Effector memory CD4-positive, alpha-beta T cell (primary cell): ENCODE results near the gene TMEM253.

Source experiments
- DNase-seq, 3 donors: peaks; one replicate each; pipeline ENCODE4 v3.0.0-alpha.2; 2020
- H3K27ac ChIP-seq: 2 replicates; pipeline ENCODE4 v1.7.0; 2013; ENCODE audit warnings: mild to moderate bottlenecking, low read length, moderate library complexity; ENCODE audit not compliant: insufficient read depth, poor library complexity, severe bottlenecking
- H3K27me3 ChIP-seq: replicated peaks from 2 replicates; pipeline ENCODE4 v1.7.0; 2013; ENCODE audit warnings: mild to moderate bottlenecking, low read length; ENCODE audit not compliant: insufficient read depth, control insufficient read depth, poor library complexity, severe bottlenecking
- H3K36me3 ChIP-seq: 2 replicates; pipeline ENCODE4 v1.7.0; 2013; ENCODE audit warnings: mild to moderate bottlenecking, low read length, moderate library complexity; ENCODE audit not compliant: control insufficient read depth, insufficient read depth
- H3K4me1 ChIP-seq: 2 replicates; pipeline ENCODE4 v1.7.0; 2013; ENCODE audit warnings: low read length, mild to moderate bottlenecking; ENCODE audit not compliant: control insufficient read depth, insufficient read depth, poor library complexity, severe bottlenecking
- H3K4me3 ChIP-seq: 2 replicates; pipeline ENCODE4 v1.7.0; 2013; ENCODE audit warnings: low read length, low read depth, mild to moderate bottlenecking; ENCODE audit not compliant: insufficient read depth, poor library complexity, severe bottlenecking
- H3K9me3 ChIP-seq: 2 replicates; pipeline ENCODE4 v1.7.0; 2013; ENCODE audit warnings: mild to moderate bottlenecking, low read length, moderate library complexity; ENCODE audit not compliant: control insufficient read depth

The TMEM253 gene

DNA sequence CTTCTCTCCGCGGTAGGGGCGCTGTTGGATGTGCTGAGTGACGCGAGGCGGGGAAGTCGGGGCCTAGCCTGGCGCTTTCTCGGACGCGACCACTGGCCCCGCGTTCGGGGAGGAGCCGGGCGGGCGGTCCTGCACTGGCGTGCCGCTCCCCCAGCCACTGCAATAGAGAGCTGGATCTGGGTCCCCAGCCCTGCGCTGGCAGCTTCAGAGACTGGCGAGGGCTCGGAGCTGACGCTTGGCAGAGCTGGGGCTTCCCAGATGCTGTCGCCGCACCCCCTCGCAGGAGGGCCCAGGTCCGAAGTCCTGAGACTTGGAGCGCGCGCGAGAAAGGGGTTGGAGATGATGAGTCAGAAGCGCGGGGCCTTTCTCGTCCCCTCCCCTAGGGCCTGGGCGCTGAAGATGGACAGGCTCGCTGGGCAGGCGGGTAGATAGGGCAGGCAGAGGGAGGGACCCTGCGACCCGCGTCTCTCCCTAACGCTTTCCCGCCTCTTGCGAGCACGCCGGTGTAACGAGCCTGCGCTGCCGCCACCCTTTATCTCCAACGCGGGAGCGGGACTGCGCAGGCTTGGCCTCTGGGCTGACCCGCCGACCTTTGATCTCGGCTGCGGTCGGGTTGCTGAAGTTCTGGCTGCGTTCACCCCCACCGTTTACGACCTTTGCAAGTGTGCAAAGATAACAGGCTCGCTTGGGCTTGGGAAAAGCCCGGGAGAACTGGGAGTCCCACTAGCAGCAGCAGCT is 3.0 kb downstream of the TMEM253 start:
- Histone ChIP-seq H3K4me1 (peaks cover 20% of the 10 kb centered on the region), H3K4me3 (peak overlapping the region; percentile 87), H3K9me3 (no peaks in the 10 kb centered on the region), H3K36me3 (no peaks in the 10 kb centered on the region), H3K27me3 (no peaks in the 10 kb centered on the region), H3K27ac (peak overlapping the region; percentile 97)
- DNase-seq: peak; percentile 79 to 86 (median 86)

- peaks cover 17% of the 10 kb centered on the region for H3K4me1 ChIP-seq
- DNase-seq: peak; percentile 25 to 47 (median 44)
- no peaks in the 10 kb centered on the region for H3K36me3 ChIP-seq
- H3K27me3 ChIP-seq: no peaks in the 10 kb centered on the region
- no peaks in the 10 kb centered on the region for H3K9me3 ChIP-seq
- peak overlapping the region; percentile 97 for H3K27ac ChIP-seq
- peak overlapping the region; percentile 87 for H3K4me3 ChIP-seq
Measured at GRCh38 chr14:21104448-21105060, 3.7 kb downstream of the TMEM253 start.

- H3K27ac ChIP-seq: no peak overlapping the region
- no peaks in the 10 kb centered on the region for H3K27me3 ChIP-seq
- no peaks in the 10 kb centered on the region for H3K36me3 ChIP-seq
- no peaks in the 10 kb centered on the region for H3K9me3 ChIP-seq
- no peak for DNase-seq
- no peak overlapping the region for H3K4me3 ChIP-seq
- peaks cover 17% of the 10 kb centered on the region for H3K4me1 ChIP-seq
Measured at GRCh38 chr14:21105095-21105494, 4.2 kb downstream of the TMEM253 start.

- DNase-seq: no peak
- Histone ChIP-seq H3K4me3 (no peak overlapping the region), H3K36me3 (no peaks in the 10 kb centered on the region), H3K27me3 (no peaks in the 10 kb centered on the region), H3K9me3 (no peaks in the 10 kb centered on the region), H3K27ac (no peak overlapping the region), H3K4me1 (peaks cover 17% of the 10 kb centered on the region)
Measured at GRCh38 chr14:21106176-21106497, 5.3 kb downstream of the TMEM253 start.

- Histone ChIP-seq H3K27ac (no peak overlapping the region), H3K4me1 (peaks cover 17% of the 10 kb centered on the region), H3K36me3 (no peaks in the 10 kb centered on the region), H3K9me3 (no peaks in the 10 kb centered on the region), H3K27me3 (no peaks in the 10 kb centered on the region), H3K4me3 (no peak overlapping the region)
- peak; percentile 48 to 64 (median 58) for DNase-seq
Measured at GRCh38 chr14:21106498-21107282, 5.8 kb downstream of the TMEM253 start.

GRCh38 chr14:21107283-21107800 is 6.5 kb downstream of the TMEM253 start:
- Histone ChIP-seq H3K36me3 (no peaks in the 10 kb centered on the region), H3K27ac (no peak overlapping the region), H3K9me3 (no peaks in the 10 kb centered on the region), H3K4me1 (peaks cover 17% of the 10 kb centered on the region), H3K4me3 (no peak overlapping the region), H3K27me3 (no peaks in the 10 kb centered on the region)
- no peak for DNase-seq

DNA sequence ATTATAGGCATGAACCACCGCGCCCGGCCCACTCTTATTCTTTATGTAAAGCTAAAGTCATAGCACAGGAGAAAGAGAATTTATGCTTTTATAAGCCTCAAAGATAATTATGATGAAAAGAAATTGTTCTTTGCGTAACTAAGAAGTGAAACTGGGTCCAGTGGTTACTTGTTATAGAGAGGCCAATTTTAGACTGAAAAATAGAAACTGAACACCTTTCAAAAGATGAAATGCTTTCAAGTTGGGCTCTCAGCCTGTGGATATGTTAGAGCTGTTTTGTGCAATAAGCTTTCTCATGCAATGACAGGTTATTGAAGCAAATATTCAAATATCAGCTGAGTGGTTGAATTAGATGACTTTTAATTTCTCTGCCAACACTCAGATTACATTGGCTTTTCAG is 7.9 kb downstream of the TMEM253 start:
- Histone ChIP-seq H3K27ac (no peak overlapping the region), H3K36me3 (no peaks in the 10 kb centered on the region), H3K27me3 (no peaks in the 10 kb centered on the region), H3K9me3 (no peaks in the 10 kb centered on the region), H3K4me3 (no peak overlapping the region), H3K4me1 (peaks cover 11% of the 10 kb centered on the region)
- no peak for DNase-seq

GRCh38 chr14:21109377-21110138 is 8.7 kb downstream of the TMEM253 start:
- no peaks in the 10 kb centered on the region for H3K9me3 ChIP-seq
- no peak overlapping the region for H3K4me3 ChIP-seq
- H3K4me1 ChIP-seq: peaks cover 9% of the 10 kb centered on the region
- H3K27ac ChIP-seq: no peak overlapping the region
- no peak for DNase-seq
- H3K36me3 ChIP-seq: no peaks in the 10 kb centered on the region
- H3K27me3 ChIP-seq: no peaks in the 10 kb centered on the region

DNA sequence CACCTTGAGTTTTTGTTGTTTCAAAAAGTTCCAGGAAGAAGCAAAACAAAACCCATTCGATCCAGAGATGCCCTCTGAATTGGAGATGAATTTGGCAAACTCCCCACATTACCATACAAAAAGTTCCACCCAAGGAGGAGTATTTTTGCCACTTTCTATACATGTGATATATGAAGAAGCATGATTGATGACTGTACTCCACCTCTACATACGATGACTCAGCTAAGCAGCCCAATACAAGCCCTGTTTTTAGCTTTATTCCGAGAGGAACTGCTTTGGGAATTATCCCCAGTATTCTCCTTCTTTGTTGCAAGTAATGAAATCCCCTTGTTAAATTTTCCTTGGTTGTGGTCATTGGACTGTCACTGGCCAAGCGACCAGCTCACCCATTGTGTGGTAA is 11.4 kb downstream of the TMEM253 start:
- Histone ChIP-seq H3K27ac (no peak overlapping the region), H3K4me3 (no peak overlapping the region), H3K4me1 (no peaks in the 10 kb centered on the region), H3K9me3 (no peaks in the 10 kb centered on the region), H3K27me3 (no peaks in the 10 kb centered on the region), H3K36me3 (no peaks in the 10 kb centered on the region)
- DNase-seq: no peak
